Measurements from ENCODE around the gene BSN.

The BSN gene

DNA sequence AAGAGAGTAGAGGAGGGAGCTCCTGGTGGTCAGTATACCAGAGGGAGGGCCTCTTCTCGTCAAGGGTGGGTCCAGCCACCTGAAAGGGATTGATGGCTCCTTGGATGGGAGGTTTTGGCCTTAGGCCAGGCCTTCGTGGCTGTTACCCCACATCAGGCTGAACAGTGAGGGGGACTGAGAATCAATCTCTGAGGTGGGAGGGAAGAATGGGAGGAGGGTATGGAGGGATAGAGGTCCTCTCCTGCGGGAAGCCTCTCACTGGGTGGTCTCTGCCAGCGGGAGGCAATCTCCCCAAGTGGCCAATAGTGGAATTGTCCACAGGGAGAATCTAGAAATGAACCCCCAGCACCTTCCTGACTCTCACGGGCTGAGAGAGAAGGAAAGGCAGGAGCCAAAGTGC is 53.5 kb downstream of the BSN start:
- H2BK15ac ChIP-seq (ENCODE audit: low read length): no peak overlapping the region
- H3K9ac ChIP-seq (ENCODE audit: low read depth, low read length, poor library complexity): no peak overlapping the region
- no peak overlapping the region for H3K4ac ChIP-seq (ENCODE audit: low read length)
- no peak overlapping the region for H4K8ac ChIP-seq (ENCODE audit: low read depth, low read length)
- H3K27me3 ChIP-seq (ENCODE audit: control insufficient read depth in 3 of 3, insufficient read depth in 3 of 3, low read depth in 1 of 3, low read length in 3 of 3): no peaks in the 10 kb centered on the region
- no peak overlapping the region for H2BK12ac ChIP-seq (ENCODE audit: low read length)
- DNase-seq (ENCODE audit: low spot score): no peak
- H2AK5ac ChIP-seq (ENCODE audit: low read depth, low read length): no peak overlapping the region
- H2AFZ ChIP-seq (ENCODE audit: low read length): no peak overlapping the region
- H3K23ac ChIP-seq (ENCODE audit: low read depth, low read length, poor library complexity): no peak overlapping the region
- H3K18ac ChIP-seq (ENCODE audit: low read length): no peak overlapping the region
- H4K91ac ChIP-seq (ENCODE audit: low read depth, low read length, poor library complexity): no peak overlapping the region
- no peak overlapping the region for H2BK5ac ChIP-seq (ENCODE audit: low read length)
- no peak overlapping the region for H3K4me2 ChIP-seq (ENCODE audit: insufficient read depth, low read length, poor library complexity, severe bottlenecking)
- no CpG with 5 or more reads among the region's 5 CpGs for WGBS, 2 donors (ENCODE audit: extremely low coverage in 2 of 2, insufficient read length in 2 of 2, insufficient replicate concordance in 1 of 2)
- peaks cover 0 to 4% of the 10 kb centered on the region in 2 donors for H3K9me3 ChIP-seq (replicated peaks in 1 of 2; ENCODE audit: control insufficient read depth in 2 of 2, insufficient read depth in 1 of 2, low read depth in 1 of 2, low read length in 2 of 2)
- H3K79me1 ChIP-seq (ENCODE audit: low read depth, low read length): peaks cover 2% of the 10 kb centered on the region
- no peak overlapping the region for H3K27ac ChIP-seq (replicated peaks; ENCODE audit: low read length)
- no peak overlapping the region for H3K14ac ChIP-seq (ENCODE audit: low read length)
- H3K4me1 ChIP-seq (ENCODE audit: control insufficient read depth in 2 of 2, insufficient read depth in 1 of 2, low read depth in 1 of 2, low read length in 2 of 2): peaks cover 0 to 3% of the 10 kb centered on the region in 2 donors
- no peak overlapping the region for H3K4me3 ChIP-seq (ENCODE audit: low read length in 2 of 2)
- no peak overlapping the region for H2BK120ac ChIP-seq (ENCODE audit: low read depth, low read length)
- no peaks in the 10 kb centered on the region for H3K36me3 ChIP-seq (replicated peaks in 1 of 2; ENCODE audit: control insufficient read depth in 2 of 2, insufficient read depth in 2 of 2, low read length in 2 of 2)

DNA sequence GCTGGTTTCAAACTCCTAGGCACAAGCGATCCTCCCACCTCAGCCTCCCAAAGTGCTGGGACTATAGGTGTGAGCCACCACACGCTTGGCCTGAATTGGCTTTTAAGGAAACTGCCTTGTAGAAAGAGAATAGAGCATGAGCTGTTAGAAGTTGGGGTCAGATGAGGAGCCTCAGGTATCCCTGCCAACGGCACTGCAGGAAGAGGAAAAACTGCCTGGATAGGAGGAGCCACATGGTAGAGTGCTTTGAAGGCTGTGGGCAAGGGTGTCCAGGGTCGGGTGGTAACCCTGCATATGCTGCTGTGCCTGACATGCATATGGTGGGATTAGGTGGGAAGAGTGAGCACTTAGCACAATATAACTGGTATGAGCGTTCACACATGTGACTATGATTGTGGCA is 55.0 kb downstream of the BSN start:
- WGBS, 2 donors (ENCODE audit: extremely low coverage in 2 of 2, insufficient read length in 2 of 2, insufficient replicate concordance in 1 of 2): no CpG with 5 or more reads among the region's 5 CpGs
- no peak overlapping the region for H2BK5ac ChIP-seq (ENCODE audit: low read length)
- no peak overlapping the region for H3K27ac ChIP-seq (replicated peaks; ENCODE audit: low read length)
- H3K79me1 ChIP-seq (ENCODE audit: low read depth, low read length): peaks cover 2% of the 10 kb centered on the region
- no peak overlapping the region for H3K4ac ChIP-seq (ENCODE audit: low read length)
- H3K4me1 ChIP-seq (ENCODE audit: control insufficient read depth in 2 of 2, insufficient read depth in 1 of 2, low read depth in 1 of 2, low read length in 2 of 2): peaks cover 0 to 3% of the 10 kb centered on the region in 2 donors
- H2BK12ac ChIP-seq (ENCODE audit: low read length): no peak overlapping the region
- no peak overlapping the region for H3K4me2 ChIP-seq (ENCODE audit: insufficient read depth, low read length, poor library complexity, severe bottlenecking)
- no peak overlapping the region for H4K8ac ChIP-seq (ENCODE audit: low read depth, low read length)
- no peak overlapping the region for H3K14ac ChIP-seq (ENCODE audit: low read length)
- no peak overlapping the region for H2BK120ac ChIP-seq (ENCODE audit: low read depth, low read length)
- no peak overlapping the region for H4K91ac ChIP-seq (ENCODE audit: low read depth, low read length, poor library complexity)
- DNase-seq (ENCODE audit: low spot score): no peak
- H2BK15ac ChIP-seq (ENCODE audit: low read length): peak overlapping the region; percentile 24
- no peaks in the 10 kb centered on the region for H3K36me3 ChIP-seq (replicated peaks in 1 of 2; ENCODE audit: control insufficient read depth in 2 of 2, insufficient read depth in 2 of 2, low read length in 2 of 2)
- peaks cover 0 to 4% of the 10 kb centered on the region in 2 donors for H3K9me3 ChIP-seq (replicated peaks in 1 of 2; ENCODE audit: control insufficient read depth in 2 of 2, insufficient read depth in 1 of 2, low read depth in 1 of 2, low read length in 2 of 2)
- no peak overlapping the region for H2AFZ ChIP-seq (ENCODE audit: low read length)
- no peak overlapping the region for H3K18ac ChIP-seq (ENCODE audit: low read length)
- H3K23ac ChIP-seq (ENCODE audit: low read depth, low read length, poor library complexity): no peak overlapping the region
- H3K27me3 ChIP-seq (ENCODE audit: control insufficient read depth in 3 of 3, insufficient read depth in 3 of 3, low read depth in 1 of 3, low read length in 3 of 3): no peaks in the 10 kb centered on the region
- no peak overlapping the region for H2AK5ac ChIP-seq (ENCODE audit: low read depth, low read length)
- H3K9ac ChIP-seq (ENCODE audit: low read depth, low read length, poor library complexity): no peak overlapping the region
- no peak overlapping the region for H3K4me3 ChIP-seq (ENCODE audit: low read length in 2 of 2)

DNA sequence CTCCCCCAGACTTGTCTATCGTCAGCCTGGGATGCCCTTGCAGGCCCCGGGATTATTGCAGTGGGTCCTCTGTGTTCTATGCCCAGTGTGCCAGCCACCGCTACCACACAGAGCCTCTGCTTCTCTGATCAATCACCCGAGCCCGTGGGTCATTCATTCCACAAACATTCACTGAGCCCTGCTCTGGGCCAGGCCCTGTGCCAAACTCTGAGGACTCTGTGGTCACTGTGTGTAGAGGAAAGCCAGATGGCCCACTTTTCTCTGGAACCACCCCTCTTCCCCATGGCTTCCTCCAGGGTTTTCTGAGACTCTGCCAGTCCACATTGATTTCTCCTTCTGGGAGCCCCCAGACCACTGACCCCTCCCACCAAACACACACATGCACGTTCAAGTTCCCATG is 55.5 kb downstream of the BSN start:
- Histone ChIP-seq H3K23ac (ENCODE audit: low read depth, low read length, poor library complexity) (no peak overlapping the region), H2BK5ac (ENCODE audit: low read length) (no peak overlapping the region), H3K36me3 (replicated peaks in 1 of 2; ENCODE audit: control insufficient read depth in 2 of 2, insufficient read depth in 2 of 2, low read length in 2 of 2) (no peaks in the 10 kb centered on the region), H4K91ac (ENCODE audit: low read depth, low read length, poor library complexity) (no peak overlapping the region), H3K9me3 (replicated peaks in 1 of 2; ENCODE audit: control insufficient read depth in 2 of 2, insufficient read depth in 1 of 2, low read depth in 1 of 2, low read length in 2 of 2) (peaks cover 0 to 4% of the 10 kb centered on the region in 2 donors), H3K27me3 (ENCODE audit: control insufficient read depth in 3 of 3, insufficient read depth in 3 of 3, low read depth in 1 of 3, low read length in 3 of 3) (no peaks in the 10 kb centered on the region), H2AFZ (ENCODE audit: low read length) (no peak overlapping the region), H3K79me1 (ENCODE audit: low read depth, low read length) (peaks cover 2% of the 10 kb centered on the region), H3K18ac (ENCODE audit: low read length) (no peak overlapping the region), H3K9ac (ENCODE audit: low read depth, low read length, poor library complexity) (no peak overlapping the region), H3K4ac (ENCODE audit: low read length) (no peak overlapping the region), H2BK12ac (ENCODE audit: low read length) (no peak overlapping the region), H2BK15ac (ENCODE audit: low read length) (no peak overlapping the region), H2BK120ac (ENCODE audit: low read depth, low read length) (no peak overlapping the region), H3K4me2 (ENCODE audit: insufficient read depth, low read length, poor library complexity, severe bottlenecking) (peak overlapping the region; percentile 11), H2AK5ac (ENCODE audit: low read depth, low read length) (no peak overlapping the region), H3K4me1 (ENCODE audit: control insufficient read depth in 2 of 2, insufficient read depth in 1 of 2, low read depth in 1 of 2, low read length in 2 of 2) (peaks cover 0 to 3% of the 10 kb centered on the region in 2 donors), H4K8ac (ENCODE audit: low read depth, low read length) (no peak overlapping the region), H3K4me3 (ENCODE audit: low read length in 2 of 2) (no peak overlapping the region), H3K14ac (ENCODE audit: low read length) (no peak overlapping the region), H3K27ac (replicated peaks; ENCODE audit: low read length) (no peak overlapping the region)
- no peak for DNase-seq (ENCODE audit: low spot score)
- WGBS, 2 donors (ENCODE audit: extremely low coverage in 2 of 2, insufficient read length in 2 of 2, insufficient replicate concordance in 1 of 2): no CpG with 5 or more reads among the region's 6 CpGs

DNA sequence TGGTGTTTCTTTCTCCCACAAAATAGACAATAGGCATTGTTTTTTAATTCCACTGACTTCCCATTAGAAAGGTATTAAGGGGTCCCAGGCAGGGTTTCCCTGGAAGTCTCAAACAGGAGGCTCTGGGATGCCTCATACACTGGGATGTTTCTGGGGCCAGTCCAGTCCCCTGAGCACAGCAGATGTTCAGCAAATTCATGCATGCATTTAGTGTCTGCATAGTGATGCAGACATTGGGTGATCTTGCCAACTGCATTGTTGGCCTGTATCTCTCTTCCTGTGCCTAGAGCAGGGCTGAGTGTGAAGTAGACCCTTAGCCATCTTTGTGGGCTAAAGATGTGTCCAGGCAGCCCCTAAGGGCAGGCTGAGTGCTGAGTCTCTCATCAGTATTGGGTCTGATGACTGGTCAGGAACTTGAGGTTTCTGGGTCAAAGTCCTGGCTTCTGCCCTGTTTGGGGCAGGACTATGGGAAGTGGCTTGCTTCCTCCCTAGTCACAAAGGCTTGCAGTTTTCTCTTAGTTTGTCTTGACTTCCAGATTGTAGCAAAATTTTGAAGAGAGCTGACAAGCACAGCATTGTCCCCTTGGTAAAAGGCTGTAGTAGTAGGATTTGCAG is 56.5 kb downstream of the BSN start:
- Histone ChIP-seq H3K9ac (ENCODE audit: low read depth, low read length, poor library complexity) (peak overlapping the region; percentile 12), H3K79me1 (ENCODE audit: low read depth, low read length) (peaks cover 2% of the 10 kb centered on the region), H2BK120ac (ENCODE audit: low read depth, low read length) (no peak overlapping the region), H2AFZ (ENCODE audit: low read length) (no peak overlapping the region), H3K9me3 (replicated peaks in 1 of 2; ENCODE audit: control insufficient read depth in 2 of 2, insufficient read depth in 1 of 2, low read depth in 1 of 2, low read length in 2 of 2) (peaks cover 0 to 4% of the 10 kb centered on the region in 2 donors), H2AK5ac (ENCODE audit: low read depth, low read length) (no peak overlapping the region), H2BK15ac (ENCODE audit: low read length) (no peak overlapping the region), H3K4me3 (ENCODE audit: low read length in 2 of 2) (peak overlapping the region in 1 of 2 donors; percentile 27), H3K4ac (ENCODE audit: low read length) (no peak overlapping the region), H2BK5ac (ENCODE audit: low read length) (no peak overlapping the region), H3K27ac (replicated peaks; ENCODE audit: low read length) (no peak overlapping the region), H3K23ac (ENCODE audit: low read depth, low read length, poor library complexity) (no peak overlapping the region), H3K14ac (ENCODE audit: low read length) (no peak overlapping the region), H2BK12ac (ENCODE audit: low read length) (no peak overlapping the region), H3K36me3 (replicated peaks in 1 of 2; ENCODE audit: control insufficient read depth in 2 of 2, insufficient read depth in 2 of 2, low read length in 2 of 2) (no peaks in the 10 kb centered on the region), H3K4me1 (ENCODE audit: control insufficient read depth in 2 of 2, insufficient read depth in 1 of 2, low read depth in 1 of 2, low read length in 2 of 2) (peaks cover 3 to 5% of the 10 kb centered on the region in 2 donors), H4K91ac (ENCODE audit: low read depth, low read length, poor library complexity) (no peak overlapping the region), H3K18ac (ENCODE audit: low read length) (peak overlapping the region; percentile 52), H3K27me3 (ENCODE audit: control insufficient read depth in 3 of 3, insufficient read depth in 3 of 3, low read depth in 1 of 3, low read length in 3 of 3) (no peaks in the 10 kb centered on the region), H3K4me2 (ENCODE audit: insufficient read depth, low read length, poor library complexity, severe bottlenecking) (no peak overlapping the region), H4K8ac (ENCODE audit: low read depth, low read length) (no peak overlapping the region)
- DNase-seq (ENCODE audit: low spot score): no peak

All from neuronal stem cell (in vitro differentiated cells).